Right cardiac atrium (tissue), 5 donors: ENCODE data around the gene B4GALNT1. TPM values are rescaled to one million over a fixed set of nuclear protein-coding genes. Genes with fewer than 3 reads are reported as not detected.
"Not testable (repeated sequence)": the region's sequence is repeated elsewhere in the genome, so short reads cannot be mapped to it uniquely, and the experiment has no call there.

Source experiments
- ATAC-seq, 2 donors: fragments of 200-7000 bp; cut with Tn5 transposase; one replicate each; pipeline versions ENCODE4 v1.8.0 to v1.9.1; 2020; ENCODE audit warnings: moderate library complexity in 2 of 2, mild to moderate bottlenecking in 1 of 2
- DNase-seq, 3 donors: peaks; one replicate each; pipeline ENCODE4 v3.0.0-alpha.2; 2020
- H3K27ac ChIP-seq: one replicate; pipeline ENCODE4 v1.5.1; 2013; ENCODE audit warnings: mild to moderate bottlenecking, low read length, control low read depth, moderate library complexity
- H3K27me3 ChIP-seq: one replicate; pipeline ENCODE4 v1.6.1; 2013; ENCODE audit not compliant: control insufficient read depth, insufficient read depth
- H3K4me1 ChIP-seq: one replicate; pipeline ENCODE4 v1.6.1; 2013; ENCODE audit warnings: low read length; ENCODE audit not compliant: control insufficient read depth, insufficient read depth
- H3K4me3 ChIP-seq: one replicate; pipeline ENCODE4 v1.5.1; 2013; ENCODE audit warnings: low read length, control low read depth
- H3K9me3 ChIP-seq: one replicate; pipeline ENCODE4 v1.6.1; 2013; ENCODE audit warnings: low read length; ENCODE audit not compliant: control insufficient read depth
- WGBS: extraction: QIAGEN DNeasy Blood & Tissue Kit; methylation state at CpG from one replicate; pipeline ENCODE4 v1.1.7; 2013; 5-methylcytosine and 5-hydroxymethylcytosine counted together
- intact Hi-C, 4 donors: fragments of 100-400 bp; cut with DNase I; formaldehyde crosslinking; loops; one replicate each; pipeline versions ENCODE4 v1.11.0 to v1.14.0; 2022 to 2023
- polyA plus RNA-seq: library from polyadenylated mRNA; stranded (reverse); fragments of 200-250 nt; gene quantifications from one replicate; pipeline ENCODE4 v1.2.3, GENCODE V29; 2013
- total RNA-seq, 4 donors: library from RNA; stranded (reverse); fragmentation: NEBNext Ultra II Directional; extraction: Animal tissue kit (Norgen Biotek cat#: 25700); gene quantifications; one replicate each; pipeline ENCODE4 v1.2.1, GENCODE V29; 2021
- donor health status: healthy with polysubstance abuse.
- donor health status: DM: no; HTN: yes; CAD: no.
- donor health status: DM: no; HTN: no; CAD: no.
- donor health status: DM: no; HTN: yes; CAD: no; lungs with severe emphysema.
- donor health status: DM: yes; HTN: yes; CAD: no.

B4GALNT1 gene
- total and polyA plus RNA-seq, 5 donors: 1.2 to 3.3 (median 2.3) TPM

DNA sequence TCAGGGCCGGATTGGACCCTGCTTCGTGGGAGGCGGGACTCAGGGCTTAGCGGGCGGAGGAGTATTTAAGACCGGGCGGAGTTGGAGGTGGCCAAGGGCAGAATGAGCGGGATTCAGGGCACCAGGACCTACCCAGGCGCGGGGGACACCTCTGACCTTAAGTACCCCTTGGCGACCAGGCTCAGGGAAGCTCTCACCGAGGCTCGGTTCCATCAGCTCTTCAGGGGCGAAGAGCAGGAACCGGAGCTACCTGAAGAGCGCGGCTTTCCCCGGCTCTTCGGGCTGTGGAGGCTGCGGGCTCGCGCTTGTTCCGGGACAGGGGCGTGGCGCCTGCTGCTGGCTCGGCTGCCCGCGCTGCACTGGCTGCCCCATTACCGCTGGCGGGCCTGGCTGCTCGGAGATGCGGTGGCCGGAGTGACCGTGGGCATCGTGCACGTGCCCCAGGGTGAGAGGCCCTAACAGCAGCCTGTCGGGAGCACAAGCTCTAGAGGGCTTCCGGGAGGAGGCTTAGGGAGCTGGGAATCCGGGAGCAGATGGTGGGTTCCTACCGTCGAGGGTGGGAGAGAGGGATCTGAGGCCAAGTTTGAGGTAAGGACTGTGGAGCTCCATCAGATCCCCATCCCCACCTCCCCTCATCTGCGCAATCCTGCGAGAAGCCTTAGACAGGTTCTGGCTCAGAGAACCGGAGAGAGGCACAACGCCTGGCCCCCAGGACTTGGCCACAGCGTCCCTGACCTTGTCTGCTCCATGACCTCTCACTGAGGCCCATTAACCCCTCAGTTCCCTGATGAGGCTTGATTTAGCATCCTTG is 13.4 kb downstream of the B4GALNT1 start:
- 41% methylated on average over 46 of the region's 46 CpGs for WGBS
- Histone ChIP-seq H3K27me3 (no peaks in the 10 kb centered on the region), H3K4me3 (peak overlapping the region; percentile 12), H3K4me1 (no peaks in the 10 kb centered on the region), H3K27ac (no peak overlapping the region), H3K9me3 (no peaks in the 10 kb centered on the region)
- peak in 1 of 2 donors; percentile 47 for ATAC-seq
- DNase-seq: peak in 2 of 3 donors; percentile 68 to 75
- intact Hi-C loops: loop anchor here in 3 of 4 donors (2.0 to 10.0 kb wide), 3 partner anchors 35 to 155 kb away; no protein-coding TSS in a partner anchor

DNA sequence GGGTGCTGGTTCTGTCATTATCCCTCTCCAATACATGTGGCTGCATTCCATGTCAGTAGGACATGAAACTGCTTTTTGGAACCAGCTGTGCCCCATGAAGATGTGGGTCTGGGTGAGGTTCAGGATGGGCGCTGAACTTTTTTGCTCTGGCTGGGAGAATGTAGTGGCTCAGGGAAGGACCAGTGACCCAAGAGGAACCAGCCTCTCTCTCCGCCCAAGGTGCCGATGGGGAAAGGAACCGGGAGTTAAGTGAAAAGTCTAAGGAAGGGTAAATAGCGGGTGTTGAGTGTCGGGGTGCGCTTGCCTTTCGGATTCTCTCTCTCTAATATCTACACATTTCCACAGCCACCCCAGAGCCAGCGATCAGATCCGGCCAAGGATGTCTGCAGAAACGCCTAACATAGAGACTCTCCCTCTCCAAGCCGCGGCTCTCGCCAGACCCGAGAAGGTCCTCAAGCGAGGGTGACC is 14.0 kb downstream of the B4GALNT1 start:
- H3K4me3 ChIP-seq: no peak overlapping the region
- H3K9me3 ChIP-seq: no peaks in the 10 kb centered on the region
- 59% methylated on average over 16 of the region's 16 CpGs for WGBS
- H3K27me3 ChIP-seq: no peaks in the 10 kb centered on the region
- no peak for ATAC-seq
- DNase-seq: no peak
- H3K27ac ChIP-seq: peak overlapping the region; percentile 37
- intact Hi-C loops: no loop called here
- H3K4me1 ChIP-seq: no peaks in the 10 kb centered on the region

DNA sequence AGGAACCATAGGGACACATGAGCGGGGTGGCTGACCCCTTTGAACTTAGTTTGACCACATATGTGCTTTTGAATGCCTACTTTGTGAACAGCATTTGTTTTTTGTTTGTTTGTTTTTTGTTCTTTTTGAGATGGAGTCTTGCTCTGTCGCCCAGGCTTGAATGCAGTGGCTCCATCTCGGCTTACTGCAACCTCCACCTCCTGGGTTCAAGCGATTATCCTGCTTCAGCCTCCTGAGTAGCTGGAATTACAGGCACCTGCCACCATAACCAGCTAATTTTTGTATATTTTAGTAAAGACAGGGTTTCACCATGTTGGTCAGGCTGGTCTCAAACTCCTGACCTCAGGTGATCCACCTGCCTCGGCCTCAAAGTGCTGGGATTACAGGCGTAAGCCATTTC is 14.6 kb downstream of the B4GALNT1 start:
- intact Hi-C loops, H3K9me3 ChIP-seq, H3K4me3 ChIP-seq, H3K4me1 ChIP-seq, DNase-seq, H3K27ac ChIP-seq, H3K27me3 ChIP-seq, ATAC-seq: not testable (repeated sequence)
- 89% methylated on average over 6 of the region's 6 CpGs for WGBS

DNA sequence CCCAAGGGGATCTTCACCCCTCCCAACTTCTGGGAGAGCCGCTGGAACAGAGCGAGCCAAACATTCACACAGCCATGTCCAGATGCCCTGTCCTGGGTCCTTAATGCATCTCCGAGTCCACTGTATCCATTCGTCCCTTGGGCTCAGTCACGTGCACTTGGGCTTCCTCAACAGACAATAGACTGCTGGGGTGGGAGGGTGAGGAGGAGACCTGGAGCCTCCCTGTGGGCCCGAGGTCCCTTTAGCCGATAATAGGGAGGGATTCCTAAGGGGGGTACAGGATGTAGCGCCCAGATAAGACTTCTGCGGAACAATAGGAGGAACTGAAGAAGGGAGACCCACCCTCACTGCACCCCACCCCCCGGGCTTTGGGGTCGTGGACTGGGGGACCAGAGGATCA is 15.1 kb downstream of the B4GALNT1 start:
- intact Hi-C loops: no loop called here
- Histone ChIP-seq H3K9me3 (no peaks in the 10 kb centered on the region), H3K27me3 (no peaks in the 10 kb centered on the region), H3K27ac (no peak overlapping the region), H3K4me3 (peak overlapping the region; percentile 6), H3K4me1 (no peaks in the 10 kb centered on the region)
- peak; percentile 12 to 60 for ATAC-seq
- peak in 1 of 3 donors; percentile 38 for DNase-seq
- 47% methylated on average over 11 of the region's 11 CpGs for WGBS

DNA sequence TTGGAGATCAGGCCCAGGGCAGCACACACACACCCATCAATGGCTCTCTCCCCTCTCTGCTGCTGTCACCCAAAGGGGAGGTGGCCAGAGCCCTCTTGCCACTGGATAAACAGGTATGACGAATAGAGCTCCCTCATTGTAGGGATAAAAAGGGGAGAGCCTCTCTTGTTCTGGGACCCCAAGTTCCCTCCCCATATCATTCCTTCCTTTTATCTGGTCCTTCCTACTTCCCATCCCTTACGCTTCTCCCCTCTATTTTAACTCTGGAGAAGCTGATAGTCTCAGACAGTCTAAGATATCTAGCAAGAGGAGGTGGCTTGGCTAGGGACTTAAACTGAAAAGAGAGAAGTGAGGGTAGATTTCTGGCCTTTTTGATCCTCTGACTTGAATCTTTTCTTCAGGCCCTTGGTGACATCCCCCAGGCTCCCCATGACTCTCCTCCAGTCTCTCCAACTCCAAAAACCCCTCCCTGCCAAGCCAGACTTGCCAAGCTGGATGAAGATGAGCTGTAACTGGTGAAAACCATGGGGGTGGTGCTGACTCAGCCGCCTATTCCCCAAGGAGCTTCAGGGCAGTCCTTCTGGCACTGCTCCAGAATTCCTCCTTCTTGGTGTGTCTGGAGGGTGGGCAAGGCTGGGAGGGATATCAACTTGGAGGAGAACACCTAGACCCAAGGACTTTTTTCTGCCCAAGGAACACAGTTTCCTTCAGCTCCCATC is 16.5 kb downstream of the B4GALNT1 start:
- Histone ChIP-seq H3K27ac (no peak overlapping the region), H3K4me3 (peak overlapping the region; percentile 6), H3K27me3 (no peaks in the 10 kb centered on the region), H3K4me1 (no peaks in the 10 kb centered on the region), H3K9me3 (no peaks in the 10 kb centered on the region)
- 77% methylated on average over 3 of the region's 3 CpGs for WGBS
- no peak for ATAC-seq
- intact Hi-C loops: no loop called here
- DNase-seq: peak in 1 of 3 donors; percentile 45

DNA sequence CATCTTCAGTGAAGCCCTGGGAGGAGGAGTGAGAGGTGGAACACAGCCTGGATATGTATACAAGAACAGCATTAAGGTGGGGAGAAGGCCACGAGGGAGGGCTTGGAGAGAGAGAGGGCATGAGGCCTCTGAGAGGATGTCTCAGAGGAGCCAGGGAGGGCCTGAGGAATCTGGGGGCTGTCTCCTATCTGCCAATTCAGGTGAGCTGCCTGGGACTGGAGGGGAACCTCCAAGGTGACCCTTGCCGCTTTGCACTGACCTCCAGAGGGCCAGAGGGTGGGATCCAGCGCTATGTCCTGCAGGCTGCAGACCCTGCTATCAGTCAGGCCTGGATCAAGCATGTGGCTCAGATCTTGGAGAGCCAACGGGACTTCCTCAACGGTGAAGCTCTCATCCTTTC is 17.4 kb downstream of the B4GALNT1 start:
- WGBS: 78% methylated on average over 5 of the region's 5 CpGs
- ATAC-seq: no peak
- Histone ChIP-seq H3K4me1 (no peaks in the 10 kb centered on the region), H3K9me3 (no peaks in the 10 kb centered on the region), H3K4me3 (no peak overlapping the region), H3K27ac (no peak overlapping the region), H3K27me3 (no peaks in the 10 kb centered on the region)
- DNase-seq: peak in 1 of 3 donors; percentile 20
- intact Hi-C loops: no loop called here

DNA sequence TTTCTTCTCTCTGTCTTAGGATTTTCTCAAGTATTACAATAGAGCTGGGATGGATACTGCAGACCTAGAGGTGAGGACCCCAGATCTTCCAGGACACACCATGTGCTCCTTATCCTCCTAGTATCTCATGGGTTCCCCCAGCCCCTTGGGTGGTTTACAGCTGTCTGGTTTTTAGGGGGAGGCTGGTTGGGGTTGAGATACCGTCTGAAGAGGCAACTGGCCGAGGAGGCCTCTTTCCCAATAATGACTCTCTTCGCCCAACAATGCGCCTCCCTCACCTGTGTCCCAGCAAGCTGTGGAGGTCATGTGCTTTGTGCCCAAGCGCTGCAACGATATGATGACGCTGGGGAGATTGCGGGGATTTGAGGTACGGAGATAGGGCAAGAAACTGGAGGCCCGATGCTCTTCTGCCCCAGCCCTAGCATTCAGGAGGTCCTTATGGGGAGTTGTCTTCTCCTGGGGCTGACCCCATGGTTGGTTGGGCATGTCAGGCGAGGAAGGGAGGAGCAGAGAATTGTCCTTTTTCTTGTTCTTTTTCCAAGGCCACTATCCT is 18.0 kb downstream of the B4GALNT1 start:
- Histone ChIP-seq H3K4me3 (no peak overlapping the region), H3K4me1 (peaks cover 2% of the 10 kb centered on the region), H3K9me3 (no peaks in the 10 kb centered on the region), H3K27me3 (no peaks in the 10 kb centered on the region), H3K27ac (no peak overlapping the region)
- intact Hi-C loops: no loop called here
- DNase-seq (no peak), ATAC-seq (no peak)
- 84% methylated on average over 11 of the region's 11 CpGs for WGBS

DNA sequence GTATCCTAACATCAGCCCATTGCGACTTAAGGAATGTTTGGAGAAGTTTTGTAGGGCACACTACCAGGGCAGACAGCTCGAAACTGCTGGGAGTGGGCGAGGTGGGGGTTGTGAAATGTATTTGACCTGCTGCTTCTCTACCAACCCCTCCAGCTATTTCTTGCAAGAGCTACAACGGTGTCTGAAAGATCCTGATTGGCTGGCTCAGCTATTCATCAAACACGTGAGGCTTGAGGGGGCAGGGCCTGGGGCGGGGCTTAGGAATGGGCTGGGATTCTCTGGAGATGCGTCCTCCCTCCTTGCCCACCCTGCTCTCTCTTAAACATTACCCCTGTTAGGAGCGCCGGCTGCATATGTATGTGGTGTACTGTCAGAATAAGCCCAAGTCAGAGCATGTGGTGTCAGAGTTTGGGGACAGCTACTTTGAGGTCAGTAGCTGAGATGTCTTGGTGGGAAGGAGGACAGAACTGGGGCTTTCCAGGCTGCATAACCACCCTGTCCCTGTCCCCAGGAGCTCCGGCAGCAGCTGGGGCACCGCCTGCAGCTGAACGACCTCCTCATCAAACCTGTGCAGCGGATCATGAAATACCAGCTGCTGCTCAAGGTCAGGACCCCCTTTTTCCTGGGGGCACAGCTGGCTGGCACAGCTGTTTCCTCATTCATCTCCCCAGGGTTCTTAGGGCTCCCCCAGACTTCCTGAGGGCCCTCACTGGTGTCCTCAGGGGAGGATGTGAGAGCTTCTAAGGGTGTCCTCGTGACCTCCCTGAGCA is 18.6 kb downstream of the B4GALNT1 start:
- H3K9me3 ChIP-seq: no peaks in the 10 kb centered on the region
- H3K4me1 ChIP-seq: peaks cover 2% of the 10 kb centered on the region
- 60% methylated on average over 14 of the region's 14 CpGs for WGBS
- H3K27ac ChIP-seq: no peak overlapping the region
- no peak for ATAC-seq
- intact Hi-C loops: no loop called here
- H3K4me3 ChIP-seq: no peak overlapping the region
- peak; percentile 44 to 69 (median 69) for DNase-seq
- H3K27me3 ChIP-seq: no peaks in the 10 kb centered on the region

DNA sequence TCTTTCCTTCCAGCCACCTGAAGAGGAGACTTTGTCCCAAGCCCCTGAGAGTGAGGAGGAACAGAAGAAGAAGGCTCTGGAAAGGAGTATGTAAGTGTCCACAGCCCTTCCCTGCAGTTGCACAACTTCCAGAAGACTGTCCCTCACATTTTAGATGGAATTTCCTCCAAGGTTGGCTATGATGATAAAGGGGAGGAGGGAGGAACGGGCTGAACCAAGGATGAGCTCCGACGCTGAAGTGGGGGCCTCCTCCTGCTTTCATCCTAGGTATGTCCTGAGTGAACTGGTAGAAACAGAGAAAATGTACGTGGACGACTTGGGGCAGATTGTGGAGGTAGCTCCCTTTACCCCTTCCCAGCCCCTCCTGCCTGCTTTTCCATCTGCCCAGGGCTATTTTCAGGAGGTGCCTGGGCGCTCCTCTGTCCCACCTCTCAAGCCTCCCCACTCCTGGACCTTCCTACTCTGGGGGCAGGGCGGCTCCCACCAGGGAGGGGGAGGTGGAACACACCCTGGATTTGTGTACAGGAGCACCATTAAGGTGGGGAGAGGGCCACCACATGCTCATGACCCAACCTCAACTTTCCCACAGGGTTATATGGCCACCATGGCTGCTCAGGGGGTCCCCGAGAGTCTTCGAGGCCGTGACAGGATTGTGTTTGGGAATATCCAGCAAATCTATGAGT is 19.4 kb downstream of the B4GALNT1 start:
- ATAC-seq (no peak), DNase-seq (peak in 1 of 3 donors; percentile 32)
- Histone ChIP-seq H3K4me1 (peaks cover 2% of the 10 kb centered on the region), H3K27ac (no peak overlapping the region), H3K27me3 (no peaks in the 10 kb centered on the region), H3K4me3 (no peak overlapping the region), H3K9me3 (no peaks in the 10 kb centered on the region)
- intact Hi-C loops: no loop called here
- WGBS: 87% methylated on average over 10 of the region's 10 CpGs

DNA sequence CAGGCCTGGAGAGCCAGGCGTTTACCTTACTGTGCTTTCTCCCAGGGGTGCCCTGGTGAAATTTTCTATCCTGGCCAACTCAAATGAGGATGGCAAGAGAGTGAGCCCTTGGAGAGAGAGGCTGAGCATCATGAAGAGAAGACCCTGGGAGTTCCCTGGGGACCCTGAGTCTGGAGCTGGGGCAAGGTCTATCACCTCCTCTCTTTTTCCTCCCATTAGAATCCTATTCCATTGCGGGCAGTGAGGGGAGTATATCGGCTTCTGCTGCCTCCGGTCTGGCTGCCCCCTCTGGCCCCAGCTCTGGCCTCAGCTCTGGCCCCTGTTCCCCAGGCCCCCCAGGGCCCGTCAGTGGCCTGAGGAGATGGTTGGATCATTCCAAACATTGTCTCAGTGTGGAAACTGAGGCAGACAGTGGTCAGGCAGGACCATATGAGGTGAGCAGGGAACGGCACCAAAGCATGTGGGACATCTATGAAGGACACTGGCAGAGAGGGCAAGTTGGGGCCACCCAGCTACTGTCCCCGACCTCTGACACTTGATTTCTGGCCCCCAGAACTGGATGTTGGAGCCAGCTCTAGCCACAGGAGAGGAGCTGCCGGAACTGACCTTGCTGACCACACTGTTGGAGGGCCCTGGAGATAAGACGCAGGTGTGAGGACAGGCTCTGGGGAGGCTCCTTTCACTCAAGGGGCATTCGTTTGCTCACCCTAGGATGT is 20.1 kb downstream of the B4GALNT1 start:
- Histone ChIP-seq H3K9me3 (no peaks in the 10 kb centered on the region), H3K4me3 (no peak overlapping the region), H3K4me1 (peaks cover 2% of the 10 kb centered on the region), H3K27me3 (no peaks in the 10 kb centered on the region), H3K27ac (no peak overlapping the region)
- no peak for DNase-seq
- ATAC-seq: no peak
- 87% methylated on average over 10 of the region's 10 CpGs for WGBS
- intact Hi-C loops: no loop called here
